NCI-H748 treated with DMSO at 0.1 percent for 48 hours (cell line): ENCODE data around the gene LRBA.
A peak's percentile ranks its signal among the peaks of the same experiment; 100 is the strongest.
"Not testable (repeated sequence)": the region's sequence is repeated elsewhere in the genome, so short reads cannot be mapped to it uniquely, and the experiment has no call there.

Experiments
- DNase-seq: peaks from one replicate; lab custom pipeline; 2025; lab: John Stamatoyannopoulos, UW

Gene LRBA

DNA sequence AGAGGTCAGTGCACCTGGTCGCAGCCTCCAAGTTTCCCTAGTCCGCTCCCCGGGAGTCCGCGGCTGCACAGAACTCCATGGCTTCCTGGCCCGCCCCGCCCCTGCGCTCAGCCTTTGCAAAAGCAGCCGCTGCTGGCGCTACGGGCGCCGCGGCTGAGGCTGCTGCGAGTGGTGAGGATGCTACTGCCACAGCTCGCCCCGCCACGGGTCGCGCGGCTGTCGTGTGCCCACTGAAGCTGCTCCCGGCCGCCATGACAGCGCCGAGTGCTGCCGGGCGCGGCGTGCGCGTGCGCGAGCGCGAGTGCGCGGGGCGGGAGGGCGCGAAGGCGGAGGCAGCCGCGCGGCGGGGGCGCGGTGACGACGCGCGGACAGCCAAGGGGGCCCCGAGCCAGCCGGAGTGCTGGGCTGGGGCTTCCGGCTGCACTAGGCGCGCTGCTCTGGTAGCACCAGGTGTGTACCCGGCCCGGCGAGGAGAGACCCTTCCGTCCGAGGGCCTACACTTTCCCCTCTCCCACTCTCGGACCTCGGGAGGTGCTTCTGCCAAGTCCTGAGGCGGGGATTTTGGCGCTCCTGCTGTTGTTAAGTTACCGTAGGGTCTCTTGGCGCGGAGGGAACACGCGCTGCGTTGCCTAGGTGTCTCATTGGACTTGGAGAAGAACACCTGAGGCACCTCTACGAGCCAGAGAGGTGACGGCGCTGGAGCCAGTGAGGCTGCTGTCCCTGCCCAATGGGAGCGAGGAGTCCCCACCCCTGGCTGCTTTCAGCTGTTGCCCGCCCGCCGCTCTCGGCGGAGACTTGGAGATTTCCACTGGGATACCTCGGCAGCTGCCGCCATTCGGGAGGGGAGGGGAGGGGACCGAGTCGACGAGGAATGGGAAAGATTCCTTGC, 619 bp upstream of the LRBA start:
- DNase-seq, result peak; percentile 70

DNA sequence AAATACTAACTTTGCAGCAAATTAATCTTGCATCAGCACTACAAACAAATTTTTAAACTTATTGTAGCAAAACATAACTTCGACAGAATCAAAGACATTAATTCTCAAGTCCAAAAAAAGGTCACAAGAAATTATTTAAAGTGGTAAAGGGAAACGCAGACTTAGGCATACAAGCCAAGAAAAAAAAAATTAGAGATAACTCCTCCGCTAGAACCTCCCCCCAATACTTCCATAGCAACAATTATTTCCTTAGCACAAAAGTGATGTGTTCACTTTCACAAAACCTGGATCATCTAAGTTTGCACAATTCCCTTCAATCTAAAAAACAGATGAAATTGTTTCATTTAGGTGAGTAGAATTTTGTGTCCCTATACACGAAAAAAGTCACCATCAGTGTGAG, 1.1 kb downstream of the LRBA start:
- no peak for DNase-seq

DNA sequence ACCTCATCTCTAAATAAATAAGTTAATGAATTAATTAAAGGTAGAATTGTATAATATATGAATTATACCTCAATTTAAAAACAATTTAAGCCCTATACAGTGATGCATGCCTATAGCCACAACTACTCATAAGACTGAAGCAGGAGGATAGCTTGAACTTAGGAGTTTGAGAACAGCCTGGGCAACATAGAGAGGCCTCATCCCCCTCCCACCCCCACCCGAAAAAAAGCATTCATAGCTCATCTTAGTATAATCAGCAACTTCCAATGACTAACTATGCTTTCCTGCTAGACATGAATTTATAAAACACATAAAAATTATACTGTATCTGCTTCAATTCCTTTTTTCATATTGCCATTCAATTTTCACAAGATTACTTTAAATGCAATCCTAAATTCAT, 1.6 kb downstream of the LRBA start:
- no peak for DNase-seq

- DNase-seq, result no peak
These were observed 2.3 kb downstream of the LRBA start for GRCh38 chr4:151012820-151013219.

DNA sequence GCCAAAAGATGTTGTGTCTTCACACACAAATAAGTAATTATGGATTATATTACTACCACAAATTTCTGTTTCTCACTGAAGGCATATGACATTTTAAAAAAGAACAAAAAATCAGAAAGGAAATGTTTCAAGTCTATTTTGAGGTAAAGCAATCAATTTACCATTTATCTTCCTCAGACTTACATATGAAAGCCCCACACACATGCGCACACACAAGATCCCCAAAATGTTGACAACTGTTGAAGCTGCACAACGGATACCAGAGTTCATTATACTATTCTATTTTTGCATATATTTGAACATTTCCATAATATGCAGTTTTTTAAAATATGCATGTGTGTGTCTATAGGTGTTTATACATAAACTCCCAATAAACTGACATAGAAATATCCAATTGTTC, 2.7 kb downstream of the LRBA start:
- no peak for DNase-seq

GRCh38 chr4:151004222-151004621, 10.9 kb downstream of the LRBA start:
- no peak for DNase-seq

GRCh38 chr4:151000747-151001429, 14.2 kb downstream of the LRBA start:
- no peak for DNase-seq

GRCh38 chr4:150999086-150999485, 16.0 kb downstream of the LRBA start:
- no peak for DNase-seq

GRCh38 chr4:150997141-150997540, 17.9 kb downstream of the LRBA start:
- no peak for DNase-seq

DNA sequence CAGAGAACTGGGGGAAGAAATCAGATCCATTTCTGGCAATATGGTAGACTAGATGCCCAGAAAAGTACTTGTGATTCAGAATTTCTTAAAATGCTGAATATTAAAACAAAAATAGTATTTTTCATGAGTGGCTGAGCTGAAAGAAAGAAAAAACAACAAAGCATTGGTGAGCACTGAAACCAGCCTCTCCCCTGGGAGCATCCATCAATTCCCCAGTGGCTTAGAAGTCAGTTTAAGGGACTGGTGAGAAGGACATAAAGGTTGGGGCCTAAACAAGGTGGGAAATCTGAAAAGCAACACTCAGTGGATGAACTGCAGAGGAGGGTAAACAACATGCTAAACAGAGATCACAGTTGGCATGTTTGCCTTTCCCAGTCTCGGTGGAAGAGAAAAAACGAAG, 20.4 kb downstream of the LRBA start:
- no peak for DNase-seq

DNA sequence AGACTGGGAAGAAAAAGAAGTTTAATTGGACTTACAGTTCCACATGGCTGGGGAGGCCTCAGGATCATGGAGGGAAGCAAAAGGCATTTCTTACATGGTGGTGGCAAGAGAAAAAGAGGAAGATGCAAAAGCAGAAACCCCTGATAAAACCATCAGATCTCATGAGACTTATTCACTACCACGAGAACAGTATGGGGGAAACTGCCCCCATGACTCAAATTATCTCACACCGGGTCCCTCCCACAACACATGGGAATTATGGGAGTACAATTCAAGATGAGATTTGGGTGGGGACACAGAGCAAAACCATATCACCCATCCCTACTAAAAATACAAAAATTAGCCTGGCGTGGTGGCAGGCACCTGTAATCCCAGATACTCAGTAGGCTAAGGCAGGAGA, 21.5 kb downstream of the LRBA start:
- not testable (repeated sequence) for DNase-seq

GRCh38 chr4:150990993-150991392, 24.1 kb downstream of the LRBA start:
- no peak for DNase-seq

GRCh38 chr4:150990250-150990649, 24.8 kb downstream of the LRBA start:
- no peak for DNase-seq

DNA sequence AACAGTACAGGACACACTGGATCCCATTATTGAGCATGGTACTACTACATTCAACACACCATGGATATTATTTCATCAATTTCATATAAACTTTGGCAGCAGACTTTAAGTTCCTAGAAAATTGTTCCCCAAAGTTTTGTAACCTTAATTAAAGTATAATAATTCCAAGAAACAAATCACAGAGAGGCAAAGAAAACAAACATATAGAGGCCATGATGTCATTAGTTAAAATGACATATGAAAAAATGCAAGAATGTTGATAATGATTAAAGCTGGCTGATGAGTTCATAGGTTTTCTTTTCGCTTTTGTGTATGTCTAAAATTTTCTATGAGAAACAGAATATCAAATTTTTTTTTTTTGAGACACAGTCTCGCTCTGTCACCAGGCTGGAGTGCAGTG, 26.8 kb downstream of the LRBA start:
- no peak for DNase-seq

- DNase-seq, result no peak
These were observed 27.9 kb downstream of the LRBA start for GRCh38 chr4:150987204-150987603.

GRCh38 chr4:150986085-150986484, 29.0 kb downstream of the LRBA start:
- DNase-seq, result no peak

DNA sequence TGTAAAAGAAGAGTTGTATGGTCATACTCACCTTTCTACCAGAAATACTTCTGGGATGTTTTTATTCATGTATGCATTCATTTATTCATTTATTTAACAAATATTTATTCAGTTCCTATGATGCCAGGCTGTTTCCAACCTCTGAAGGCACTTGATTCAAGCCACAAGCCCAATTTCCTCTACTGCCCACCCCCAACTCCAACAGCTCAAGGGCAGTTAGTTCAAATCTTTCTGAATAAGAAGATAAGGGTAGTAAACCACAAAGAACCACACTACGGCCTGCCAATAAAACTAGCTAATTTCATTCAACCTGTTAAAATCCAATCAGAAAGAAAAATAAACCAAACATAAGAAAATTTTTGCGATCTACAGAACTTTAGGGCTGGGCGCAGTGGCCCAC, 31.2 kb downstream of the LRBA start:
- DNase-seq, result no peak

DNA sequence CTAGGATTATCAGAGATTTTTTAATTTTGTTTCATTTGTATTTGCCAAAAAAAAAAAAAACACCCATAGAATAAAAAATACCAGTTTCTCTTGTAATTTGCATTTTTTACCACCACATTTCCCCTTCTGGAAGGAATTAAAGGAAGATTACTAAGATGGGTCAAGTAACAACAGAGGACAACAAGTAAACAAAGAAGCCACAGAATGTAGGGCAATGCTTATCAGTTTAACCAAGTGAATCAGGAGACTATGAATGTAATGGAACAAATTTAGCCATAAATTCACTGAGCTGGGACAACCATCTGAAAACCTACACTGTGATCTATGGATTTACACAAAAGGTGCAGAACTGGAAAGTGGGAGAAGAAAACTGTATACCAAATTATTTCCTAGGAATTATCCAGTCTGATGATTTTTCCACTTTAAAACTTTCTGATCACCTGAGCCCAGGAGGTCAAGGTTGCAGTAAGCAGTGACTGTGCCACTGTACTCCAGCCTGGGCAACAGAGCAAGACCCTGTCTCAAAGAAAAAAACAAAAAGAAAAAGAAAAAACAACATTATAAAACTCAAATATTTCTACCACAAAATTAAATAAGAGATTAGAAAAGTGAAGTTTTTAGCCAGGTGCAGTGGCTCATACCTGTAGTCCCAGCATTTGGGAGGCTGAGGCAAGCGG, 32.4 kb downstream of the LRBA start:
- no peak for DNase-seq

GRCh38 chr4:150978738-150979575, 36.1 kb downstream of the LRBA start:
- no peak for DNase-seq

- DNase-seq, result no peak
These were observed 38.5 kb downstream of the LRBA start for GRCh38 chr4:150976478-150977118.

GRCh38 chr4:150974750-150975149, 40.3 kb downstream of the LRBA start:
- DNase-seq, result no peak

GRCh38 chr4:150974252-150974640, 40.8 kb downstream of the LRBA start:
- DNase-seq, result no peak
